HepG2 (cell line): ENCODE results near the gene ADM. TPM values are rescaled to one million over a fixed set of nuclear protein-coding genes. Genes with fewer than 3 reads are reported as not detected.

Source experiments
- FOXK1 ChIP-seq: sonication (generic); formaldehyde crosslinking; IDR thresholded peaks from 2 replicates; pipeline ENCODE4 v1.4.0; 2020; ENCODE audit warnings: low read depth, missing genetic modification reagents, borderline replicate concordance
- GATAD2A ChIP-seq: IDR thresholded peaks from 2 replicates; pipeline ENCODE4 v1.6.1; 2016
- GLI4 ChIP-seq: sonication (generic); formaldehyde crosslinking; IDR thresholded peaks from 2 replicates; pipeline ENCODE4 v1.5.1; 2020; ENCODE audit warnings: missing genetic modification reagents, mild to moderate bottlenecking, moderate library complexity, borderline replicate concordance
- HMGXB4 ChIP-seq, 2 experiments: sonication (generic) in 1 of 2; formaldehyde crosslinking in 1 of 2; IDR thresholded peaks; 2 replicates each; pipeline versions ENCODE4 v1.4.0 to v1.6.1; 2018 to 2020; ENCODE audit warnings: missing genetic modification reagents in 2 of 2, borderline replicate concordance in 1 of 2, low read depth in 1 of 2, mild to moderate bottlenecking in 1 of 2, missing biosample characterization in 1 of 2
- KLF15 ChIP-seq: sonication (generic); formaldehyde crosslinking; IDR thresholded peaks from 2 replicates; pipeline ENCODE4 v1.8.1; 2023; ENCODE audit warnings: borderline replicate concordance, mild to moderate bottlenecking, inconsistent platforms, missing genetic modification reagents, mixed read lengths
- LRRFIP1 ChIP-seq: sonication (generic); formaldehyde crosslinking; conservative IDR thresholded peaks from 2 replicates; pipeline ENCODE4 v1.4.0; 2020; ENCODE audit warnings: missing genetic modification reagents
- NFE2L1 ChIP-seq: sonication (generic); formaldehyde crosslinking; IDR thresholded peaks from 2 replicates; pipeline ENCODE4 v1.4.0; 2020; ENCODE audit warnings: missing genetic modification reagents, mild to moderate bottlenecking, borderline replicate concordance
- RCOR2 ChIP-seq: IDR thresholded peaks from 2 replicates; pipeline ENCODE4 v1.6.1; 2016; ENCODE audit warnings: missing biosample characterization, missing genetic modification reagents
- TAF15 ChIP-seq: fragments of 200-400 bp; formaldehyde crosslinking; IDR thresholded peaks from one replicate; pipeline ENCODE4 v1.6.1; 2018; ENCODE audit warnings: mild to moderate bottlenecking, low read depth, low read length; ENCODE audit not compliant: poor library complexity, severe bottlenecking
- UBTF ChIP-seq: sonication (generic); formaldehyde crosslinking; IDR thresholded peaks from 2 replicates; pipeline ENCODE4 v1.4.0; 2020; ENCODE audit warnings: mild to moderate bottlenecking, missing genetic modification reagents
- ZBTB43 ChIP-seq: sonication (generic); formaldehyde crosslinking; conservative IDR thresholded peaks from 2 replicates; pipeline ENCODE4 v1.4.0; 2020; ENCODE audit warnings: missing genetic modification reagents
- ZNF780A ChIP-seq: sonication (generic); formaldehyde crosslinking; IDR thresholded peaks from 2 replicates; pipeline ENCODE4 v1.8.0; 2022; ENCODE audit warnings: mild to moderate bottlenecking, missing genetic modification reagents, moderate library complexity
- ZNF878 ChIP-seq: sonication (generic); formaldehyde crosslinking; IDR thresholded peaks from 2 replicates; pipeline ENCODE4 v1.8.1; 2023; ENCODE audit warnings: mild to moderate bottlenecking, missing genetic modification reagents, moderate library complexity
- ZSCAN30 ChIP-seq: sonication (generic); formaldehyde crosslinking; IDR thresholded peaks from 2 replicates; pipeline ENCODE4 v1.5.0; 2020; ENCODE audit warnings: mild to moderate bottlenecking, missing genetic modification reagents
- polyA plus RNA-seq, 8 experiments: library from polyadenylated mRNA; depleted of rRNA in 3 of 8; stranded (reverse) in 7 of 8; unstranded in 1 of 8; fragments of >200 nt; fragmentation: Illumina TruSeq in 4 of 8; extraction: Trizol in 4 of 8; gene quantifications; 2 replicates each; pipeline versions ENCODE4 v1.2.1 to v1.2.3, GENCODE V29; 2011 to 2016; ENCODE audit warnings: low read depth in 4 of 8, missing spikeins in 1 of 8, mixed read lengths in 1 of 8; ENCODE audit not compliant: insufficient read depth in 1 of 8
- total RNA-seq, 5 experiments: library from RNA; depleted of rRNA; stranded (reverse); fragments of >200 nt; fragmentation: Illumina TruSeq; extraction: Trizol; gene quantifications; 2 replicates each; pipeline ENCODE4 v1.2.3, GENCODE V29; 2016; ENCODE audit warnings: low read depth in 1 of 5
- TF ChIP-seq, protein P1 (sequence below): IDR thresholded peaks from 2 replicates; pipeline ENCODE4 v1.4.0; 2020; ENCODE audit warnings: mild to moderate bottlenecking, missing genetic modification reagents

The ADM gene
- total and polyA plus RNA-seq, 2 of the 13 experiments (the other 11 are each of a cell fraction or from before 2014, with no cell fraction given) = 10.7 to 26.1 TPM

DNA sequence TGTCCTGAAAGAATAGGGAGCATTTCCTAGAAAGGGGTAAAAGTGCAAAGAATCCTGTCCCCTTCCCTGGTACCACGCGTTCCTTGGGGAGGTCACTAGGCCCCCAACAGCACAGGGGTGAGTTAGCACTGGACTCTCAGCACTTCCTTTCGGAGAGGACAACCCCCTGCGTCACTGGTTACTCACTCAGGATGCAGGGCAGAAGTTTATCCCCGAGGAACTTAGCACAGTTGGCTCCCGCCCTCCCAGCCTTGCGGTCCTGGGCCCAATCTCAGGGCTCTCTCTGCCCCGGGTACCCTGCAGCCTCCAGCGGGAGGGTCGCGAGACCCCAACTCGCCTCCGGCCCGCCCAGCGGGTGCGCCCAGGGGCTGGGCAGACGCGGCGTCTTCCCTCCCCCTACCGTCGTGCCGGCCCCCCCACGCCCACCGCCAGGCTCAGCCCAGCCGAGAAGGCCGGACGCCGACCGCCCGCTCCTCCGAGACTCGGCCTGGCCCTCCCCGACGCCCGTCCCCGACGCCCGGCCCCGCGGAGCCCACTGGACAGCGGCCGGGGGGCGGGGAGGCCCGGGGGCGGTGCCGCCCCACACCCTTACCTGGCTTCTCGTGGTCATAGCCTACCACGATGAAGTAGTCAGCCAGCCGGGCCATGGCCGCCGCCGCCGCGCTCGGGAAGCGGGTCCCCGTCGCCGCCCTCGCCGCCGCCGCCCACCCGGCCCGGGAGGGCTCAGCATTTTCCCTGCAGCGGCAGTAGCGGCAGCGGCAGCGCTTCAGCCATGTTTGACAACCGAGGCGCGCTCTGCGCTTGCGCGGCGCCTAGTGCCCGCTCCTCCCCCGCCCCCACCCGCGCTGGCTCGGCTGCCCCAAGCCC is 11.2 kb upstream of the ADM start, which contains the start of gene SBF2 (continued):
- TF ChIP-seq LRRFIP1 (CRISPR knock-in tag) = no peak
- peak; percentile 47 for TF ChIP-seq GATAD2A (CRISPR knock-in tag)
- no peak for TF ChIP-seq ZNF878
- no peak for TF ChIP-seq GLI4
- no peak for TF ChIP-seq ZNF780A (CRISPR knock-in tag)
- TF ChIP-seq NFE2L1 (CRISPR knock-in tag) = no peak
- no peak for TF ChIP-seq RCOR2 (CRISPR knock-in tag)
- no peak for TF ChIP-seq ZBTB43 (CRISPR knock-in tag)
- TF ChIP-seq UBTF = peak; percentile 89; the same call in 1 of the 2 replicates
- no peak for TF ChIP-seq ZSCAN30 (CRISPR knock-in tag)
- TF ChIP-seq KLF15 (CRISPR knock-in tag) = no peak
- peak in 1 of 2 experiments; percentile 19; a peak in 1 of 4 replicates for TF ChIP-seq HMGXB4 (CRISPR knock-in tag; IDR thresholded peaks at IDR 0.05; ENCODE audit: borderline replicate concordance in 1 of 2, low read depth in 1 of 2)
- no peak for TF ChIP-seq TAF15
- TF ChIP-seq, protein P1, sequence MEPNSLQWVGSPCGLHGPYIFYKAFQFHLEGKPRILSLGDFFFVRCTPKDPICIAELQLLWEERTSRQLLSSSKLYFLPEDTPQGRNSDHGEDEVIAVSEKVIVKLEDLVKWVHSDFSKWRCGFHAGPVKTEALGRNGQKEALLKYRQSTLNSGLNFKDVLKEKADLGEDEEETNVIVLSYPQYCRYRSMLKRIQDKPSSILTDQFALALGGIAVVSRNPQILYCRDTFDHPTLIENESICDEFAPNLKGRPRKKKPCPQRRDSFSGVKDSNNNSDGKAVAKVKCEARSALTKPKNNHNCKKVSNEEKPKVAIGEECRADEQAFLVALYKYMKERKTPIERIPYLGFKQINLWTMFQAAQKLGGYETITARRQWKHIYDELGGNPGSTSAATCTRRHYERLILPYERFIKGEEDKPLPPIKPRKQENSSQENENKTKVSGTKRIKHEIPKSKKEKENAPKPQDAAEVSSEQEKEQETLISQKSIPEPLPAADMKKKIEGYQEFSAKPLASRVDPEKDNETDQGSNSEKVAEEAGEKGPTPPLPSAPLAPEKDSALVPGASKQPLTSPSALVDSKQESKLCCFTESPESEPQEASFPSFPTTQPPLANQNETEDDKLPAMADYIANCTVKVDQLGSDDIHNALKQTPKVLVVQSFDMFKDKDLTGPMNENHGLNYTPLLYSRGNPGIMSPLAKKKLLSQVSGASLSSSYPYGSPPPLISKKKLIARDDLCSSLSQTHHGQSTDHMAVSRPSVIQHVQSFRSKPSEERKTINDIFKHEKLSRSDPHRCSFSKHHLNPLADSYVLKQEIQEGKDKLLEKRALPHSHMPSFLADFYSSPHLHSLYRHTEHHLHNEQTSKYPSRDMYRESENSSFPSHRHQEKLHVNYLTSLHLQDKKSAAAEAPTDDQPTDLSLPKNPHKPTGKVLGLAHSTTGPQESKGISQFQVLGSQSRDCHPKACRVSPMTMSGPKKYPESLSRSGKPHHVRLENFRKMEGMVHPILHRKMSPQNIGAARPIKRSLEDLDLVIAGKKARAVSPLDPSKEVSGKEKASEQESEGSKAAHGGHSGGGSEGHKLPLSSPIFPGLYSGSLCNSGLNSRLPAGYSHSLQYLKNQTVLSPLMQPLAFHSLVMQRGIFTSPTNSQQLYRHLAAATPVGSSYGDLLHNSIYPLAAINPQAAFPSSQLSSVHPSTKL (CRISPR knock-in tag) = peak; percentile 33; the same call in 1 of the 2 replicates
- TF ChIP-seq FOXK1 (CRISPR knock-in tag) = no peak
